ENCODE measurements around the gene GRID1. TPM values are rescaled to one million over a fixed set of nuclear protein-coding genes. Genes with fewer than 3 reads are reported as not detected.

Gene GRID1
- total RNA-seq, 1 experiment from 2014 or later = not detected

DNA sequence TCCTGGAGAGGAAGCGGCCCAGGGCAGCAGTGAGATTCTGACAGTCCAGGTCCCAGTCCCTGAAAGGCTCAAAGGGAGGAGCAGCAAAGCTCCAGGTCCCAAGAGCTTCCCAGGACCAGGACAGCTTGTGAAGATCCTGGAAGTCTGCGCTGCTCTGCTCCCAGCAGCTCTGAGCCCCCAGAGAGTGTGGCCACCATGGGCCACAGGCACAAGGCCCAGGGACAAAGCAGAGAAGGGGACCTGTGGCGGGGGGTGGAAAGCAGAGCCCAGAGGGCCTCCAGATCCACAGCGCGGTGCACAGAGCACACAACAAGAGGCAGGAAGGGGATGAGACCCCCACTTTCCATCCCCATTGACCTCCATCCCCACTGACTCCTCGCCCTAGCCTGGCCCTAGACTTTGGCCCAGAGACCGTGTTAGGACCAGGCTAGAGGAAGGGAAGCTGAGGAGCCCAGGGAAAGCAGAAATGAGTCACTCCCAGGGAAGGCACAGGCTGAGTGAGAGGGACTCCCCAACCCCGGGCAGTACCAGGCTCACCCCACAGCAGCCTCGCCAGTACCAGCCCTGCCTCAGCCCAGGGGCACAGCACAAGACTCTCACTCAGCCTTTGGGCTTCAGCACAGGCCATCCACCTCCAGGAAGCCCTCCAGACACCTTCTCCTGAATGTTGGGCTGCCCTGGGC lies 75.5 kb downstream of the GRID1 start:
- peaks cover 69% of the 10 kb centered on the region for H3K27me3 Mint-ChIP-seq (ENCODE audit: unreplicated experiment)
- DNase-seq = no peak
- no peaks in the 10 kb centered on the region for H3K36me3 Mint-ChIP-seq (ENCODE audit: insufficient read depth, unreplicated experiment)
- no peaks in the 10 kb centered on the region for H3K9me3 Mint-ChIP-seq (ENCODE audit: low read depth, unreplicated experiment)
- CTCF ChIA-PET = interaction anchor here (0.7 kb wide), 1 partner anchor 12 kb away, joined by 3 read pairs; no protein-coding TSS in a partner anchor
- H3K4me1 Mint-ChIP-seq (ENCODE audit: low read depth, unreplicated experiment) = no peaks in the 10 kb centered on the region
- no peak overlapping the region for H3K4me3 Mint-ChIP-seq (ENCODE audit: low read depth, unreplicated experiment)
- intact Hi-C loops (cut with micrococcal nuclease; ENCODE audit: unreplicated experiment) = no loop called here
- TF ChIP-seq, protein P1, sequence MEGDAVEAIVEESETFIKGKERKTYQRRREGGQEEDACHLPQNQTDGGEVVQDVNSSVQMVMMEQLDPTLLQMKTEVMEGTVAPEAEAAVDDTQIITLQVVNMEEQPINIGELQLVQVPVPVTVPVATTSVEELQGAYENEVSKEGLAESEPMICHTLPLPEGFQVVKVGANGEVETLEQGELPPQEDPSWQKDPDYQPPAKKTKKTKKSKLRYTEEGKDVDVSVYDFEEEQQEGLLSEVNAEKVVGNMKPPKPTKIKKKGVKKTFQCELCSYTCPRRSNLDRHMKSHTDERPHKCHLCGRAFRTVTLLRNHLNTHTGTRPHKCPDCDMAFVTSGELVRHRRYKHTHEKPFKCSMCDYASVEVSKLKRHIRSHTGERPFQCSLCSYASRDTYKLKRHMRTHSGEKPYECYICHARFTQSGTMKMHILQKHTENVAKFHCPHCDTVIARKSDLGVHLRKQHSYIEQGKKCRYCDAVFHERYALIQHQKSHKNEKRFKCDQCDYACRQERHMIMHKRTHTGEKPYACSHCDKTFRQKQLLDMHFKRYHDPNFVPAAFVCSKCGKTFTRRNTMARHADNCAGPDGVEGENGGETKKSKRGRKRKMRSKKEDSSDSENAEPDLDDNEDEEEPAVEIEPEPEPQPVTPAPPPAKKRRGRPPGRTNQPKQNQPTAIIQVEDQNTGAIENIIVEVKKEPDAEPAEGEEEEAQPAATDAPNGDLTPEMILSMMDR (IDR thresholded peaks at IDR 0.05; ENCODE audit: unreplicated experiment) = no peak
- BruUV-seq (replicated peaks) = no TSS peak
- H3K27ac Mint-ChIP-seq (ENCODE audit: unreplicated experiment) = no peak overlapping the region

DNA sequence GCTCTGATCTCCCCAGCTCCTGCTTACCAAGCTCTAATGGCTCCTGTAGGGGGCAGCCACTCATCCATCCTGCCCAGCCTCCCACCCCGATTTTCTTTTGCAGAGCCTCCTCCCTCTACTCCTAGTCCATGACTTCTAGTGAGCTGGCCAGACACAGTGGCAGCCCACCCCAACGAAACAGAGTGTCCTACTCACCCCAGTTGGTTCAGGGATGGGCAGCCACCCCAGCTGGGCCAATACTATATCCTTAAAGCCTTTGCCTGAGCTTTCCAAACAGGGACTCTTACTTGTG lies 77.1 kb downstream of the GRID1 start:
- H3K27me3 Mint-ChIP-seq (ENCODE audit: unreplicated experiment) = peaks cover 69% of the 10 kb centered on the region
- H3K9me3 Mint-ChIP-seq (ENCODE audit: low read depth, unreplicated experiment) = no peaks in the 10 kb centered on the region
- no peaks in the 10 kb centered on the region for H3K4me1 Mint-ChIP-seq (ENCODE audit: low read depth, unreplicated experiment)
- no peak overlapping the region for H3K4me3 Mint-ChIP-seq (ENCODE audit: low read depth, unreplicated experiment)
- H3K36me3 Mint-ChIP-seq (ENCODE audit: insufficient read depth, unreplicated experiment) = no peaks in the 10 kb centered on the region
- CTCF ChIA-PET = no interaction called here
- no peak for DNase-seq
- no peak overlapping the region for H3K27ac Mint-ChIP-seq (ENCODE audit: unreplicated experiment)
- BruUV-seq (replicated peaks) = no TSS peak
- intact Hi-C loops (cut with micrococcal nuclease; ENCODE audit: unreplicated experiment) = no loop called here
- TF ChIP-seq, protein P1 (IDR thresholded peaks at IDR 0.05; ENCODE audit: unreplicated experiment) = no peak

DNA sequence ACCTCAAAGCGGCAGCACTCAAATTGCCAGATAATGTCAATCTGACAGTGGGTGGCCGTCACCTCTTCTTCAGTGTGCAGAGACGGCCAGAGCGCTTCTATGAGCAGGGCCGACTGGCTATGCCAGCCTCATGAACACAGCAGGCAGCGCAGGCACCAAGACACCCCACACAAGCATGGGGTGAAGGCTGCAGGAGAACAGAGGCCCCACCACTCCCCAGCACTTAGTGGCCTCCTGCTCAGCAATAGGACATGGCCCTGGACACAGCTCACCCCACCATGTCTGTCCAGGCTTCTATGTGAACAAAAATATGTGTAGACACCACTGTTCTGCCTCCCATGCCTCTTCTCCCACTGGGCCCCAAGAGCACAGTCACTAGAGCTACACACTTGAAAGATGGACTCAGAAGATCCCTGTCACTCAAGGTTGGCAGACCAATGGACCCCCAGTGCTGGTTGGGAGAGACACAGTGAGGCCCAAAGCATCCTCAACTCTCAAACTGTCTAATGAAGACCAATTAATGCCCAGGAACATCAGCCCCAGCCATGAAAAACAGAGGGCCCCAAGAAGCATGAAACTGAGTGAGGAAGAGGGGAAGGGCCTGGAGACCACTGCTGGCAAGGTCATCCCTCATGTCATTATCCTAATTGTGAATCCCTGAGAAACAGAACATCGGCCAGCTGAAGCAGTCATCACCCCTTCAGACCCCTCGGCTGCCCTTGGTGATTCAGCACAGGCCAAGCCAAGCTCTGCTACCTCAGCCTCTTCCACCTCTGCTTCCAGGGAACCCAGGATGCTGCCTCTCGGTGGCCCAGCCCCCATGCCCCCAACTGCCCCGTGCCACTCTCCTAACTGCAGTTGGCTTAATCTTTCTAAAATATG lies 77.7 kb downstream of the GRID1 start:
- Mint-ChIP-seq H3K36me3 (ENCODE audit: insufficient read depth, unreplicated experiment) (no peaks in the 10 kb centered on the region), H3K4me3 (ENCODE audit: low read depth, unreplicated experiment) (no peak overlapping the region), H3K27me3 (ENCODE audit: unreplicated experiment) (peaks cover 69% of the 10 kb centered on the region), H3K4me1 (ENCODE audit: low read depth, unreplicated experiment) (no peaks in the 10 kb centered on the region), H3K27ac (ENCODE audit: unreplicated experiment) (no peak overlapping the region), H3K9me3 (ENCODE audit: low read depth, unreplicated experiment) (no peaks in the 10 kb centered on the region)
- CTCF ChIA-PET = no interaction called here
- intact Hi-C loops (cut with micrococcal nuclease; ENCODE audit: unreplicated experiment) = no loop called here
- no peak for DNase-seq
- BruUV-seq (replicated peaks) = no TSS peak
- TF ChIP-seq, protein P1 (IDR thresholded peaks at IDR 0.05; ENCODE audit: unreplicated experiment) = no peak

DNA sequence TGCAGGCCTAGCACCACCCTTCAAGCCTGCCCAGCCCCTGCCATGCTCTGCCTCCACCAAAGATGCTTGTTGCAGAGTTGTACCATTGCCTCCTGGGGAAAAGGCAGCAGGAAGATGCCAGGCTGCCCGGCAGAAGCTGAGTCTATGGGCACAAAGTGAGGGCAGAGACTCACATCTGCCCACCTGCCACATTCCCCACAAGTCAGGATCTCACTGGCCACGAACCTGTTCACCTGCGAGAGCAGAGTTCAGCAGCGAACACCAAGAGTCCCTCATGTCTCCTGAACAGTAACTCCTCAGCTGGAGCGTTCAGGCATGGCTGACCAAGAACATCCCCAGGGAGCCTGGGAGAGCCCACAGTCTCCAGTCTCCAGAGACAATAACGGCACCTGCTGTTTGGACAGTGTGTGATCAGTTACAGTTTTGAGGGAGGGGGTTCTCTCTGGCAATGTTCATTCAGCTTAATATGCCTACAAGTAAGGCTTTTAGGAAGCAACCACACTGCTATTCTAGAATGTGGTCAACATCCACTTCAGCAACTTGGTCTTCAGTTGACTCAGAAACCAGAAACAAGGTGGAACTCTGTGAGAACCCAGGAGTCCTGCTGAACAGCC lies 78.5 kb downstream of the GRID1 start:
- intact Hi-C loops (cut with micrococcal nuclease; ENCODE audit: unreplicated experiment) = no loop called here
- Mint-ChIP-seq H3K27me3 (ENCODE audit: unreplicated experiment) (peaks cover 69% of the 10 kb centered on the region), H3K4me3 (ENCODE audit: low read depth, unreplicated experiment) (no peak overlapping the region), H3K9me3 (ENCODE audit: low read depth, unreplicated experiment) (no peaks in the 10 kb centered on the region), H3K27ac (ENCODE audit: unreplicated experiment) (no peak overlapping the region), H3K36me3 (ENCODE audit: insufficient read depth, unreplicated experiment) (no peaks in the 10 kb centered on the region), H3K4me1 (ENCODE audit: low read depth, unreplicated experiment) (no peaks in the 10 kb centered on the region)
- CTCF ChIA-PET = no interaction called here
- TF ChIP-seq, protein P1 (IDR thresholded peaks at IDR 0.05; ENCODE audit: unreplicated experiment) = no peak
- DNase-seq = no peak
- no TSS peak for BruUV-seq (replicated peaks)
